Measurements from ENCODE around the gene OLFML3.
"Not testable (repeated sequence)": the region's sequence is repeated elsewhere in the genome, so short reads cannot be mapped to it uniquely, and the experiment has no call there.

OLFML3 gene

GRCh38 chr1:113978863-113979702 lies at the start of gene OLFML3:
OLFML3 (plus strand) TSS chr1:113979474; CDS start chr1:113979517, 43 bp downstream.
- DNase-seq: peak; percentile 51

GRCh38 chr1:113929750-113930498 lies 49.4 kb upstream of the OLFML3 start:
- peak; percentile 61 for DNase-seq

GRCh38 chr1:113930499-113931161 lies 48.6 kb upstream of the OLFML3 start:
- DNase-seq: peak; percentile 32

- DNase-seq: no peak
Measured at GRCh38 chr1:113931451-113931851, 47.8 kb upstream of the OLFML3 start.

GRCh38 chr1:113934006-113934405 lies 45.3 kb upstream of the OLFML3 start:
- no peak for DNase-seq

- no peak for DNase-seq
Measured at GRCh38 chr1:113934511-113935055, 44.7 kb upstream of the OLFML3 start.

GRCh38 chr1:113935176-113935575 lies 44.1 kb upstream of the OLFML3 start:
- no peak for DNase-seq

- DNase-seq: no peak
Measured at GRCh38 chr1:113935970-113936369, 43.3 kb upstream of the OLFML3 start.

GRCh38 chr1:113937146-113937545 lies 42.1 kb upstream of the OLFML3 start:
- no peak for DNase-seq

GRCh38 chr1:113938192-113938591 lies 41.1 kb upstream of the OLFML3 start:
- DNase-seq: no peak

GRCh38 chr1:113940365-113941244 lies 38.7 kb upstream of the OLFML3 start:
- no peak for DNase-seq

GRCh38 chr1:113941245-113941559 lies 38.1 kb upstream of the OLFML3 start:
- DNase-seq: no peak

- DNase-seq: no peak
Measured at GRCh38 chr1:113942527-113942926, 36.7 kb upstream of the OLFML3 start.

- no peak for DNase-seq
Measured at GRCh38 chr1:113943028-113943811, 36.1 kb upstream of the OLFML3 start.

- no peak for DNase-seq
Measured at GRCh38 chr1:113945329-113945728, 33.9 kb upstream of the OLFML3 start.

- DNase-seq: no peak
Measured at GRCh38 chr1:113946112-113946511, 33.2 kb upstream of the OLFML3 start.

GRCh38 chr1:113946678-113947387 lies 32.4 kb upstream of the OLFML3 start:
- DNase-seq: no peak

GRCh38 chr1:113947388-113948107 lies 31.7 kb upstream of the OLFML3 start:
- DNase-seq: no peak

GRCh38 chr1:113948151-113948550 lies 31.1 kb upstream of the OLFML3 start:
- not testable (repeated sequence) for DNase-seq

- no peak for DNase-seq
Measured at GRCh38 chr1:113949007-113949406, 30.3 kb upstream of the OLFML3 start.

Measured in activated naive CD4-positive, alpha-beta T cell treated with anti-CD3 and anti-CD28 coated beads, Interleukin-2, amount 50 U/mL, for 16 hours (primary cell).